ENCODE results near the gene PRAMEF4. TPM values are rescaled to one million over a fixed set of nuclear protein-coding genes. Genes with fewer than 3 reads are reported as not detected.
"Not testable (repeated sequence)": the region's sequence is repeated elsewhere in the genome, so short reads cannot be mapped to it uniquely, and the experiment has no call there.

PRAMEF4 gene
- polyA plus RNA-seq (2013): not detected

DNA sequence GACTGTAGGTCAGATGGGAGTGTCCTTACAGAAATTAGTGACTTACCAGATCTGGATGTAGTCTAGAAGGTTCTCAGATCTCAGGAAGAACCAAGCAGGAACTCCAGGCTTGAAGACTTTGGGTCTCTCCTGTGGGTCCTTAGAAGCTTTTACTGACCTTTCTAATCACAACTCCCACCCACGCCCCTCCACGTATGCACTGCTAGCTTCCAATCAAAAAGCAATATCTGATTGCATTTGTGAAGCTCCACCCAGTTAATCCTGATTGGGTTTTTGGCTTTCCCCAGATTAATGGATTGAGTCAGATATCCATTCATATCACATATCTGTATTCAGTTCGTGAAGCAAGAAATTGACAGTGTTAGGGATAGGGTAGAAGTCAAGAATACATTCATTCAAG, at the start of gene PRAMEF4:
Gene PRAMEF4, minus strand, starts transcription at position 101 of the 400 bp plus-strand sequence. CDS start 2,807 bp downstream, outside the sequence.
- DNase-seq; CTCF ChIA-PET; POLR2A ChIA-PET; H3K27ac ChIP-seq (ENCODE audit: insufficient read depth in 1 of 2, low read depth in 1 of 2, low read length in 2 of 2, poor library complexity in 1 of 2, severe bottlenecking in 2 of 2); H3K27me3 ChIP-seq (replicated peaks in 2 of 5; ENCODE audit: control insufficient read depth in 4 of 5, insufficient read depth in 5 of 5, low read length in 4 of 5); H3K9me3 ChIP-seq (ENCODE audit: control extremely low read depth in 1 of 5, control insufficient read depth in 4 of 5, insufficient read depth in 2 of 5, low read depth in 1 of 5, low read length in 4 of 5); H3K4me3 ChIP-seq (ENCODE audit: control insufficient read depth in 1 of 7, extremely low read depth in 1 of 7, insufficient read depth in 4 of 7, low read depth in 2 of 7, low read length in 6 of 7); H3K4me1 ChIP-seq (ENCODE audit: control extremely low read depth in 1 of 4, control insufficient read depth in 4 of 4, insufficient read depth in 4 of 4, low read length in 3 of 4); H3K36me3 ChIP-seq (ENCODE audit: control insufficient read depth in 4 of 4, insufficient read depth in 4 of 4, low read length in 3 of 4): not testable (repeated sequence)
- no CpG with 5 or more reads among the region's 3 CpGs for WGBS (ENCODE audit: insufficient coverage)

DNA sequence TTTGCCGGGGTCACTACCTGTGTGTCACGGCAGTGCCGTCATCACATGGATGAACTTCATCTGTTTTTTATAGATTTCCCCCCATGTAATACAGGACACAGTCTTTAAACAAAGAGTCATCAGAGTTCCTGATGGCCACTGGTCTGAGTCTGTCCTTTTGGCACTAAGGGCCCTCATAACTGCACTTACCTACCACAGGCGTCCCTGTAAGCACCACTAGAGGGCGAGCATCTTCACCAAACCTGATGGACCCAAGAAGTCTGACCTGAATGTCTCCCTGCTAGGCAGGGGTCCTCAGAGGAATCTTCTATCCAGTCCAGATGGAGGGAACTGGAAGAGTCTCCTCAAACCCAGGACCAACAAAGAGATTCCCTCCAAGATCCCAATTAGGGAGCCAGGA, 38.4 kb upstream of the PRAMEF4 start:
- CTCF ChIA-PET, POLR2A ChIA-PET: not testable (repeated sequence)

DNA sequence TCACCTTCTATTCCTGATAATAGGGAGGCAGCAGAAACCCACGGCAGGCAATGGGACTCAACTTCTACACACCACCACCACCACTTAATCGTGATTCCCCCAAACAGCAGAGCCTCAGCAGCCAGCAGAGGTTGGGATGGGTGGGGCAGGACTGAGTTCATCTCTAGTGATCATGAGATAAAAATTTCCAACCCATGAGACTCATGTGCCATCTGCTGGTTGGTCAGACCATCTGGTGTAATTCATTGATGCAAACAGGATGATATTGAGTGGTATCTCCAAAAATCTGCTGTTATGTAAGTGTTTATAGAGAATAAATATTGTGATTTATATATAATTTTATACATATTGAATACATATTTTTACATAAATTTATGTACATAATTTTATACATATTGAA, 35.7 kb upstream of the PRAMEF4 start:
- no CpG with 5 or more reads among the region's 2 CpGs for WGBS (ENCODE audit: insufficient coverage)
- POLR2A ChIA-PET; H3K4me1 ChIP-seq (ENCODE audit: control extremely low read depth in 1 of 4, control insufficient read depth in 4 of 4, insufficient read depth in 4 of 4, low read length in 3 of 4); H3K9me3 ChIP-seq (ENCODE audit: control extremely low read depth in 1 of 5, control insufficient read depth in 4 of 5, insufficient read depth in 2 of 5, low read depth in 1 of 5, low read length in 4 of 5); CTCF ChIA-PET; H3K36me3 ChIP-seq (ENCODE audit: control insufficient read depth in 4 of 4, insufficient read depth in 4 of 4, low read length in 3 of 4); H3K4me3 ChIP-seq (ENCODE audit: control insufficient read depth in 1 of 7, extremely low read depth in 1 of 7, insufficient read depth in 4 of 7, low read depth in 2 of 7, low read length in 6 of 7); H3K27me3 ChIP-seq (replicated peaks in 2 of 5; ENCODE audit: control insufficient read depth in 4 of 5, insufficient read depth in 5 of 5, low read length in 4 of 5); DNase-seq; H3K27ac ChIP-seq (ENCODE audit: insufficient read depth in 1 of 2, low read depth in 1 of 2, low read length in 2 of 2, poor library complexity in 1 of 2, severe bottlenecking in 2 of 2): not testable (repeated sequence)

More for the DNA sequence above, 38.4 kb upstream of the PRAMEF4 start:
- H3K27me3 ChIP-seq (replicated peaks in 2 of 5; ENCODE audit: control insufficient read depth in 4 of 5, insufficient read depth in 5 of 5, low read length in 4 of 5); H3K4me3 ChIP-seq (ENCODE audit: control insufficient read depth in 1 of 7, extremely low read depth in 1 of 7, insufficient read depth in 4 of 7, low read depth in 2 of 7, low read length in 6 of 7); H3K4me1 ChIP-seq (ENCODE audit: control extremely low read depth in 1 of 4, control insufficient read depth in 4 of 4, insufficient read depth in 4 of 4, low read length in 3 of 4); H3K27ac ChIP-seq (ENCODE audit: insufficient read depth in 1 of 2, low read depth in 1 of 2, low read length in 2 of 2, poor library complexity in 1 of 2, severe bottlenecking in 2 of 2); H3K36me3 ChIP-seq (ENCODE audit: control insufficient read depth in 4 of 4, insufficient read depth in 4 of 4, low read length in 3 of 4); H3K9me3 ChIP-seq (ENCODE audit: control extremely low read depth in 1 of 5, control insufficient read depth in 4 of 5, insufficient read depth in 2 of 5, low read depth in 1 of 5, low read length in 4 of 5); DNase-seq: not testable (repeated sequence)
- WGBS (ENCODE audit: insufficient coverage): no CpG with 5 or more reads among the region's 5 CpGs

DNA sequence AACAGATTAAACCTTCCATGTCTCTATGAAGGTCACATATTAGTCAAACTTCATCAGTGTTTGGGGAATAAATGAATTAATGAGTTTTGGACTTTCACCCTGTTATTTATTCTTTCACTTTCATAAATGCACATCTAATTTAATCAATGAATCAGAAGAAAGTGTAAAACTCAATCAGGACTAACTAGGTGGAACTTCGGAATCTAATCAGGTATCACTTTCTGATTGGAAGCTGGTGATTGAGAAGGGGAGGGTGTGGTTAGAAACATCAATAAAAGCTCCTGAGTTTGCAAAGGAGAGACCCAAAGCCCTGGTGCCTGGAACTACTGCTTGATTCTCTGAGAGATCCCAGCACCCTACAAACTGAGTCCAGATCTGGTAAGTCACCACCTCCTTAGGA, 30.3 kb upstream of the PRAMEF4 start, which contains the start of gene PRAMEF7:
Gene PRAMEF7, plus strand, starts transcription at position 301 of the 400 bp plus-strand sequence. CDS start 1,083 bp downstream, outside the sequence.
- H3K4me3 ChIP-seq (ENCODE audit: control insufficient read depth in 1 of 7, extremely low read depth in 1 of 7, insufficient read depth in 4 of 7, low read depth in 2 of 7, low read length in 6 of 7); H3K27ac ChIP-seq (ENCODE audit: insufficient read depth in 1 of 2, low read depth in 1 of 2, low read length in 2 of 2, poor library complexity in 1 of 2, severe bottlenecking in 2 of 2); DNase-seq; H3K9me3 ChIP-seq (ENCODE audit: control extremely low read depth in 1 of 5, control insufficient read depth in 4 of 5, insufficient read depth in 2 of 5, low read depth in 1 of 5, low read length in 4 of 5); POLR2A ChIA-PET; H3K36me3 ChIP-seq (ENCODE audit: control insufficient read depth in 4 of 4, insufficient read depth in 4 of 4, low read length in 3 of 4); CTCF ChIA-PET; H3K4me1 ChIP-seq (ENCODE audit: control extremely low read depth in 1 of 4, control insufficient read depth in 4 of 4, insufficient read depth in 4 of 4, low read length in 3 of 4); H3K27me3 ChIP-seq (replicated peaks in 2 of 5; ENCODE audit: control insufficient read depth in 4 of 5, insufficient read depth in 5 of 5, low read length in 4 of 5): not testable (repeated sequence)
- WGBS (ENCODE audit: insufficient coverage): no CpG with 5 or more reads among the region's 1 CpG

DNA sequence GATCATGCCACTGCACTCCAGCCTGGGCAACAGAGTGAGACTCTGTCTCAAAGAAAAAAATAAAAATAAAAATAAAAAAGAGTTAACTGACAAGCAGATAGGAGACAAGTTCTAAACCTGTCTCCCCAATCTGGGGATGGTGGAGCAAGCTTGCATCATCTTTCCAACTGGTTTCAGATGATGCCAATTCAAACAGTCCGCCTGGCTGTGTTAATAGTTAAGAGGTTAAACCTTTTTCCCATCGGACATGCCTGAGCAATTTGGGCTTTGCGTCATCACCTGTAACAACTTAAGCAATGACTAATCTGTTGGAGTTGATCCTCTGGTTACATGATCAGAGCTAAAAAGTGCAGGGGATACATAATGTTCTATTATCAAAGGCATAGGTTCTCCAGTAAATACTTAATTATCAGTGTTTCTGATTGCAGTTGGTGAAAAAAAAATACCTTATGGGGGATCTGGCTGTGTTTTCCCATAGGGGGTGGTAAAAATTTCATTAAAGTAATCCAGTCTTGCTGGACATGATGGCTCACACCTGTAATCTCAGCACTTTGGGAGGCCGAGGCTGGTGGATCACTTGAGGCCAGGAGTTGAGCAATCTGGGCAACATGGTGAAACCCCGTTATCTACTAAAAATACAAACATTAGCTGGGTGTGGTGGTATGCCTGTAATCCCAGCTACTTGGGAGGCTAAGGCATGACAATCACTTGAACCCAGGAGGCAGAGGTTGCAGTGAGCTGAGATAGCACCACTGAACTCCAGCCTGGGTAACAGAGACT, 18.0 kb upstream of the PRAMEF4 start:
- H3K27me3 ChIP-seq (replicated peaks in 2 of 5; ENCODE audit: control insufficient read depth in 4 of 5, insufficient read depth in 5 of 5, low read length in 4 of 5); H3K9me3 ChIP-seq (ENCODE audit: control extremely low read depth in 1 of 5, control insufficient read depth in 4 of 5, insufficient read depth in 2 of 5, low read depth in 1 of 5, low read length in 4 of 5); H3K36me3 ChIP-seq (ENCODE audit: control insufficient read depth in 4 of 4, insufficient read depth in 4 of 4, low read length in 3 of 4); H3K27ac ChIP-seq (ENCODE audit: insufficient read depth in 1 of 2, low read depth in 1 of 2, low read length in 2 of 2, poor library complexity in 1 of 2, severe bottlenecking in 2 of 2); H3K4me1 ChIP-seq (ENCODE audit: control extremely low read depth in 1 of 4, control insufficient read depth in 4 of 4, insufficient read depth in 4 of 4, low read length in 3 of 4); POLR2A ChIA-PET; DNase-seq; H3K4me3 ChIP-seq (ENCODE audit: control insufficient read depth in 1 of 7, extremely low read depth in 1 of 7, insufficient read depth in 4 of 7, low read depth in 2 of 7, low read length in 6 of 7); CTCF ChIA-PET: not testable (repeated sequence)
- no CpG with 5 or more reads among the region's 5 CpGs for WGBS (ENCODE audit: insufficient coverage)

DNA sequence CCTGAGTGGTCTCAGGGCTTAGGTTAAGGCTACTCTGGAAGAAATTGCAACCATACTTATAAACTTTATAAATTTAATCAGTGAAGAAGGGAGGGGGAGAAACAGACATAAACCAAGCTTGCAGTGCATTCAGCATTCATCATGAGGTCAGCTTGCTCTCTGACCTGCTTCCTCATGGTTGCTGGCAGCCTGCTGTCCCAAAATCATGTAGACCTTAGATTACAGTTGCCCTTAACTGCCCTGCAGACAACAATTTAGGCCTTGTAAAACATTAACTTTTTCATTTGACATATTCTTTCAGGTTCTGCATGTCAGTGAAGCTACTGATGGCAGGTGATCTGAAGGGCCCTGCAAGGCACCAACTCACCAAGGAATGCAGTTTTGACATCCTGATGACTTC, 13.2 kb upstream of the PRAMEF4 start:
- CTCF ChIA-PET; H3K36me3 ChIP-seq (ENCODE audit: control insufficient read depth in 4 of 4, insufficient read depth in 4 of 4, low read length in 3 of 4); H3K4me1 ChIP-seq (ENCODE audit: control extremely low read depth in 1 of 4, control insufficient read depth in 4 of 4, insufficient read depth in 4 of 4, low read length in 3 of 4); H3K9me3 ChIP-seq (ENCODE audit: control extremely low read depth in 1 of 5, control insufficient read depth in 4 of 5, insufficient read depth in 2 of 5, low read depth in 1 of 5, low read length in 4 of 5); H3K27me3 ChIP-seq (replicated peaks in 2 of 5; ENCODE audit: control insufficient read depth in 4 of 5, insufficient read depth in 5 of 5, low read length in 4 of 5); H3K27ac ChIP-seq (ENCODE audit: insufficient read depth in 1 of 2, low read depth in 1 of 2, low read length in 2 of 2, poor library complexity in 1 of 2, severe bottlenecking in 2 of 2); DNase-seq; H3K4me3 ChIP-seq (ENCODE audit: control insufficient read depth in 1 of 7, extremely low read depth in 1 of 7, insufficient read depth in 4 of 7, low read depth in 2 of 7, low read length in 6 of 7); POLR2A ChIA-PET: not testable (repeated sequence)

DNA sequence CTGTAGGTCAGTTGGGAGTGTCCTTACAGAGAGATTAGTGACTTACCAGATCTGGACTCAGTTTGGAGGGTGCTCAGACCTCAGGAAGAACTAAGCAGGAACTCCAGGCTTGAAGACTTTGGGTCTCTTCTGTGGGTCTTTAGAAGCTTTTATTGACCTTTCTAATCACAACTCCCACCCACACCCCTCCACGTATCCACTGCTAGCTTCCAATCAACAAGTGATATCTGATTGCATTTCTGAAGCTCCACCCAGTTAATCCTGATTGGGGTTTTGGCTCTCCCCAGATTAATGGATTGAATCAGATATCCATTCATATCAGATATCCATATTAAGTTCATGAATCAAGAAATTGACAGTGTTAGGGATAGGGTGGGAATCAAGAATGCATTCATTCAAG, 12.2 kb upstream of the PRAMEF4 start, which contains the start of gene PRAMEF10:
Gene PRAMEF10, minus strand, starts transcription at position 101 of the 400 bp plus-strand sequence. CDS start 2,423 bp downstream, outside the sequence.
- POLR2A ChIA-PET; H3K27me3 ChIP-seq (replicated peaks in 2 of 5; ENCODE audit: control insufficient read depth in 4 of 5, insufficient read depth in 5 of 5, low read length in 4 of 5); H3K4me3 ChIP-seq (ENCODE audit: control insufficient read depth in 1 of 7, extremely low read depth in 1 of 7, insufficient read depth in 4 of 7, low read depth in 2 of 7, low read length in 6 of 7); H3K9me3 ChIP-seq (ENCODE audit: control extremely low read depth in 1 of 5, control insufficient read depth in 4 of 5, insufficient read depth in 2 of 5, low read depth in 1 of 5, low read length in 4 of 5); DNase-seq; H3K36me3 ChIP-seq (ENCODE audit: control insufficient read depth in 4 of 4, insufficient read depth in 4 of 4, low read length in 3 of 4); CTCF ChIA-PET; H3K4me1 ChIP-seq (ENCODE audit: control extremely low read depth in 1 of 4, control insufficient read depth in 4 of 4, insufficient read depth in 4 of 4, low read length in 3 of 4); H3K27ac ChIP-seq (ENCODE audit: insufficient read depth in 1 of 2, low read depth in 1 of 2, low read length in 2 of 2, poor library complexity in 1 of 2, severe bottlenecking in 2 of 2): not testable (repeated sequence)
- WGBS (ENCODE audit: insufficient coverage): no CpG with 5 or more reads among the region's 1 CpG
